PC-3 (cell line): ENCODE results near the gene NPEPPS. TPM values are rescaled to one million over a fixed set of nuclear protein-coding genes. Genes with fewer than 3 reads are reported as not detected.

ENCODE experiments used
- ATAC-seq: fragments of 200-7000 bp; cut with Tn5 transposase; 2 replicates; pipeline ENCODE4 v1.9.1; 2020; ENCODE audit warnings: mild to moderate bottlenecking, moderate library complexity
- BruUV-seq: library from RNA; stranded (reverse); fragments of 400-500 nt; replicated peaks from 2 replicates; lab custom pipeline; 2021; lab: Mats Ljungman, UMichigan
- CTCF ChIA-PET: fragments of 300-600 bp; sonication (Branson Sonifier 250); formaldehyde crosslinking; loops from one replicate; lab custom pipeline; 2022; ENCODE audit warnings: antibody characterized with exemption; lab: Charles Lee
- POLR2A ChIA-PET: fragments of 300-600 bp; sonication (Branson Sonifier 250); formaldehyde crosslinking; loops from one replicate; lab custom pipeline; 2022; ENCODE audit warnings: antibody characterized with exemption; ENCODE audit not compliant: unreplicated experiment; lab: Charles Lee
- DNase-seq: peaks from one replicate; pipeline ENCODE4 v3.0.0-alpha.2; 2015
- H2AFZ ChIP-seq: fragments of 300-600 bp; sonication (generic); 2 replicates; pipeline ENCODE4 v1.6.0; 2016; ENCODE audit warnings: antibody characterized with exemption, low read length
- H3F3A ChIP-seq: fragments of 300-600 bp; sonication (generic); one replicate; pipeline ENCODE4 v1.6.0; 2017; ENCODE audit warnings: antibody characterized with exemption, low read length, control low read depth, mild to moderate bottlenecking; ENCODE audit not compliant: unreplicated experiment
- H3K27ac ChIP-seq: fragments of 300-600 bp; sonication (generic); 2 replicates; pipeline ENCODE4 v1.5.1; 2016; ENCODE audit warnings: mild to moderate bottlenecking, low read length
- H3K27me3 ChIP-seq: fragments of 300-600 bp; sonication (generic); 2 replicates; pipeline ENCODE4 v1.6.1; 2016; ENCODE audit warnings: low read length, mixed read lengths
- H3K36me3 ChIP-seq: fragments of 300-600 bp; sonication (generic); 2 replicates; pipeline ENCODE4 v1.6.1; 2016; ENCODE audit warnings: low read depth, mixed run types, low read length, mixed read lengths
- H3K4me1 ChIP-seq: fragments of 300-600 bp; sonication (generic); 2 replicates; pipeline ENCODE4 v1.5.1; 2016; ENCODE audit warnings: low read length; ENCODE audit not compliant: insufficient read depth
- H3K4me2 ChIP-seq: fragments of 300-600 bp; sonication (generic); 2 replicates; pipeline ENCODE4 v1.6.0; 2016; ENCODE audit warnings: low read length
- H3K4me3 ChIP-seq: fragments of 300-600 bp; sonication (generic); 2 replicates; pipeline ENCODE4 v1.5.1; 2016; ENCODE audit warnings: mild to moderate bottlenecking, low read length, mixed read lengths
- H3K79me2 ChIP-seq: fragments of 300-600 bp; sonication (generic); 2 replicates; pipeline ENCODE4 v1.6.1; 2017; ENCODE audit warnings: low read length, mixed read lengths
- H3K9ac ChIP-seq: fragments of 300-600 bp; sonication (generic); 2 replicates; pipeline ENCODE4 v1.6.0; 2016; ENCODE audit warnings: mild to moderate bottlenecking, low read length
- H3K9me2 ChIP-seq: fragments of 300-600 bp; sonication (generic); replicated peaks from 2 replicates; pipeline ENCODE4 v1.6.1; 2016; ENCODE audit warnings: mixed run types, low read length, mixed read lengths
- H3K9me3 ChIP-seq: fragments of 300-600 bp; sonication (generic); 2 replicates; pipeline ENCODE4 v1.6.1; 2016; ENCODE audit warnings: low read length, mixed read lengths
- H4K20me1 ChIP-seq: fragments of 300-600 bp; sonication (generic); 2 replicates; pipeline ENCODE4 v1.6.1; 2016; ENCODE audit warnings: low read length, mixed read lengths
- CTCF ChIP-seq: fragments of 300-600 bp; sonication (generic); conservative IDR thresholded peaks from 2 replicates; pipeline ENCODE4 v1.5.1; 2017; ENCODE audit warnings: antibody characterized with exemption, low read depth, mild to moderate bottlenecking, low read length
- EZH2 ChIP-seq: fragments of 300-600 bp; sonication (generic); IDR thresholded peaks from one replicate; pipeline ENCODE4 v1.6.1; 2017; ENCODE audit warnings: antibody characterized with exemption, mild to moderate bottlenecking, low read length; ENCODE audit not compliant: unreplicated experiment
- EZH2phosphoT487 ChIP-seq: fragments of 300-600 bp; sonication (generic); IDR thresholded peaks from 2 replicates; pipeline ENCODE4 v1.6.1; 2018; ENCODE audit warnings: mild to moderate bottlenecking, antibody characterized with exemption, low read length, borderline replicate concordance
- intact Hi-C: fragments of 100-400 bp; cut with micrococcal nuclease; formaldehyde crosslinking; loops from 2 replicates; pipeline ENCODE4 v1.9.0; 2023
- total RNA-seq: library from RNA; depleted of rRNA; stranded (reverse); fragments of >200 nt; gene quantifications from 2 replicates; pipeline ENCODE4 v1.2.3, GENCODE V29; 2014

The NPEPPS gene
- total RNA-seq, 1 experiment from 2014 or later: 112 TPM

- Histone ChIP-seq H3K9ac (peak overlapping the region; percentile 98), H3K4me3 (peak overlapping the region; percentile 84), H3K79me2 (peaks cover 60% of the 10 kb centered on the region), H3K9me3 (no peaks in the 10 kb centered on the region), H3K36me3 (peaks cover 43% of the 10 kb centered on the region), H3K4me2 (peak overlapping the region; percentile 93), H4K20me1 (peaks cover 36% of the 10 kb centered on the region), H3K27ac (peak overlapping the region; percentile 79), H3K4me1 (peaks cover 45% of the 10 kb centered on the region), H2AFZ (peak overlapping the region; percentile 53), H3K27me3 (no peaks in the 10 kb centered on the region), H3K9me2 (no peaks in the 10 kb centered on the region), H3F3A (no peaks in the 10 kb centered on the region)
- peak; percentile 53 for ATAC-seq
- intact Hi-C loops: no loop called here
- TF ChIP-seq EZH2phosphoT487 (no peak), EZH2 (no peak), CTCF (no peak)
- ChIA-PET CTCF (interaction anchor here (0.5 to 0.6 kb wide), 3 partner anchors 11 to 151 kb away, joined by 3 to 5 read pairs (median 3); no protein-coding TSS in a partner anchor), POLR2A (interaction anchor here (0.6 kb wide), 3 partner anchors 158 to 430 kb away, joined by 4 to 8 read pairs (median 6); no protein-coding TSS in a partner anchor)
- DNase-seq: peak; percentile 99
- no TSS peak for BruUV-seq
Observed at GRCh38 chr17:47650525-47651522, 119.9 kb downstream of the NPEPPS start.

GRCh38 chr17:47651704-47652103, 120.8 kb downstream of the NPEPPS start:
- H3K4me3 ChIP-seq: peak overlapping the region; percentile 84

More at GRCh38 chr17:47651704-47652103, 120.8 kb downstream of the NPEPPS start:
- peaks cover 45% of the 10 kb centered on the region for H3K4me1 ChIP-seq
- intact Hi-C loops: no loop called here
- peaks cover 44% of the 10 kb centered on the region for H4K20me1 ChIP-seq
- ATAC-seq: no peak
- DNase-seq: no peak
- CTCF ChIA-PET: no interaction called here
- TF ChIP-seq EZH2 (no peak), CTCF (no peak), EZH2phosphoT487 (no peak)
- H3K9me3 ChIP-seq: no peaks in the 10 kb centered on the region
- H3K27me3 ChIP-seq: no peaks in the 10 kb centered on the region
- peaks cover 52% of the 10 kb centered on the region for H3K36me3 ChIP-seq
- H2AFZ ChIP-seq: no peak overlapping the region
- peak overlapping the region; percentile 98 for H3K9ac ChIP-seq
- POLR2A ChIA-PET: interaction anchor here (0.6 kb wide), 1 partner anchor 159 kb away, joined by 4 read pairs; no protein-coding TSS in a partner anchor
- H3K79me2 ChIP-seq: peaks cover 69% of the 10 kb centered on the region
- BruUV-seq: TSS peak; percentile 30
- peak overlapping the region; percentile 93 for H3K4me2 ChIP-seq
- no peaks in the 10 kb centered on the region for H3K9me2 ChIP-seq
- H3K27ac ChIP-seq: no peak overlapping the region
- no peaks in the 10 kb centered on the region for H3F3A ChIP-seq
